Activated T-cell treated with anti-CD3 and anti-CD28 coated beads, Interleukin-2, amount 50 U/mL, for 1 hour (primary cell): ENCODE results near the gene ERBIN.
A peak's percentile ranks its signal among the peaks of the same experiment; 100 is the strongest.
"Not testable (repeated sequence)": the region's sequence is repeated elsewhere in the genome, so short reads cannot be mapped to it uniquely, and the experiment has no call there.

Source experiments
- DNase-seq: peaks from one replicate; pipeline ENCODE4 v3.0.0-alpha.2; 2020

ERBIN gene, protein sequence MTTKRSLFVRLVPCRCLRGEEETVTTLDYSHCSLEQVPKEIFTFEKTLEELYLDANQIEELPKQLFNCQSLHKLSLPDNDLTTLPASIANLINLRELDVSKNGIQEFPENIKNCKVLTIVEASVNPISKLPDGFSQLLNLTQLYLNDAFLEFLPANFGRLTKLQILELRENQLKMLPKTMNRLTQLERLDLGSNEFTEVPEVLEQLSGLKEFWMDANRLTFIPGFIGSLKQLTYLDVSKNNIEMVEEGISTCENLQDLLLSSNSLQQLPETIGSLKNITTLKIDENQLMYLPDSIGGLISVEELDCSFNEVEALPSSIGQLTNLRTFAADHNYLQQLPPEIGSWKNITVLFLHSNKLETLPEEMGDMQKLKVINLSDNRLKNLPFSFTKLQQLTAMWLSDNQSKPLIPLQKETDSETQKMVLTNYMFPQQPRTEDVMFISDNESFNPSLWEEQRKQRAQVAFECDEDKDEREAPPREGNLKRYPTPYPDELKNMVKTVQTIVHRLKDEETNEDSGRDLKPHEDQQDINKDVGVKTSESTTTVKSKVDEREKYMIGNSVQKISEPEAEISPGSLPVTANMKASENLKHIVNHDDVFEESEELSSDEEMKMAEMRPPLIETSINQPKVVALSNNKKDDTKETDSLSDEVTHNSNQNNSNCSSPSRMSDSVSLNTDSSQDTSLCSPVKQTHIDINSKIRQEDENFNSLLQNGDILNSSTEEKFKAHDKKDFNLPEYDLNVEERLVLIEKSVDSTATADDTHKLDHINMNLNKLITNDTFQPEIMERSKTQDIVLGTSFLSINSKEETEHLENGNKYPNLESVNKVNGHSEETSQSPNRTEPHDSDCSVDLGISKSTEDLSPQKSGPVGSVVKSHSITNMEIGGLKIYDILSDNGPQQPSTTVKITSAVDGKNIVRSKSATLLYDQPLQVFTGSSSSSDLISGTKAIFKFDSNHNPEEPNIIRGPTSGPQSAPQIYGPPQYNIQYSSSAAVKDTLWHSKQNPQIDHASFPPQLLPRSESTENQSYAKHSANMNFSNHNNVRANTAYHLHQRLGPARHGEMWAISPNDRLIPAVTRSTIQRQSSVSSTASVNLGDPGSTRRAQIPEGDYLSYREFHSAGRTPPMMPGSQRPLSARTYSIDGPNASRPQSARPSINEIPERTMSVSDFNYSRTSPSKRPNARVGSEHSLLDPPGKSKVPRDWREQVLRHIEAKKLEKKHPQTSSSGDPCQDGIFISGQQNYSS (N-terminal part only)

GRCh38 chr5:65926276-65926783 lies at the start of gene ERBIN:
Gene ERBIN, plus strand, starts transcription at chr5:65926575. Its CDS starts 66,144 bp downstream, at chr5:65992719.
- DNase-seq: peak; percentile 72

DNA sequence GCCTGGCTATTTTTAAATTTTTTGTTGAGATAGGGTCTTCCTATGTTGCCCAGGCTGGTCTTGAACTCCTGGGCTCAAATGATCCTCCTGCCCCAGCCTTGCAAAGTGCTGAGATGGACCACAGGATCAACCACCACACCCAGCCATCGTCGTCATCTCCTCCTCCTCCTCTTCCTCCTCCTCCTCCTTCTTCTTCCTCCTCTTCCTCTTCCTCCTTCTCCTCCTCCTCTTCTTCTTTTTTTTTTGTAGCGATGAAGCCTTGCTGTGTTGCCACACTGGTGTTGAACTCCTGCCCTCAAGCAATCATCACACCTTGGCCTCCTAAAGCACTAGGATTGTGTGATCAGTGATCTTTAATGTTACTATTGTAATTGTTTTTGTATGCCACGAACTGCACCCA lies 49.4 kb upstream of the ERBIN start:
- no peak for DNase-seq

GRCh38 chr5:65879668-65880256 lies 46.6 kb upstream of the ERBIN start:
- DNase-seq: not testable (repeated sequence)

DNA sequence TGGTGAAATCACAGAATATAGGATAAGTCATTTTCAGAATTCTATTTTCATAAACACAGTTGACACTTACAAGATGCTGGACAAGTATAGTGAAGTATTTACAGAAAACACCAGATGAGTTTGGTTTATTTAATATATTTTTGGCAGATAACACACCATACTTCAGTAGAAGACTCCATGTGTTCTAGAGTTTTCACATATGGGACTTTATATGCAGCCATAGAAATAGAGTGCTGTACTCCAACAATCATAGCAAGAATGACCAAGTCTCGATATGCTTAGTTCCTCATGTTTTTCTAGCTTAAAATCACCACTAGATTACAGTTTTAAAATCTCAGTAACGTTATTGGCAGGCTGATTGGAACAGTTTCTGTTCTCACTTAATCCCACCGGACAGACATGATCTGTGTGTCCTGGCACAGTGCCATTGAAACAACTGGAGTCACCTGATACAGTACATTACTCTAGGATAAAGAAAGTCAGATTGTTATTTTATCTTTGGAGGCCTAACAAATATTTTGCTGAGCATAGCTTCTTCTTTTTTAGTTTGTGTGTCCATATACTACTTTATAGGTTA lies 45.8 kb upstream of the ERBIN start:
- no peak for DNase-seq

DNA sequence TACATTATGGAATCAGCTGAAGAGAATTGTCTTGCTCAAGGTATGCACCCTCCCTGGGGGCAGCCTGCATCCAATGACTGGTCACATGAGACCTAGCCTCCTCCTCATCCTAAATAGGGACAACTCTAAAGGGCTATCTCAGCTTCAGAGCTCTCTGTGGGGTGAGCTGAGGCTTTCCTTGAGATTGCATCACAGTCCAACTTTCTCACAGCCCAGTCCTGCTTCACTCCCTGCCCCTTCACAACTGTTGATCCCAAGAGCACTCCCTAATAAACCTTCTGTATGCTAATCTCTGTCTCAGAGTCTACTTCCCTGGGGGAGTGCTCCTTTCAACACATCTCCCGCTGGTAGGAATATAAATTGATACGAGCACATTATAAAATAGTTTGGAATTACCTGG lies 44.1 kb upstream of the ERBIN start:
- DNase-seq: no peak

DNA sequence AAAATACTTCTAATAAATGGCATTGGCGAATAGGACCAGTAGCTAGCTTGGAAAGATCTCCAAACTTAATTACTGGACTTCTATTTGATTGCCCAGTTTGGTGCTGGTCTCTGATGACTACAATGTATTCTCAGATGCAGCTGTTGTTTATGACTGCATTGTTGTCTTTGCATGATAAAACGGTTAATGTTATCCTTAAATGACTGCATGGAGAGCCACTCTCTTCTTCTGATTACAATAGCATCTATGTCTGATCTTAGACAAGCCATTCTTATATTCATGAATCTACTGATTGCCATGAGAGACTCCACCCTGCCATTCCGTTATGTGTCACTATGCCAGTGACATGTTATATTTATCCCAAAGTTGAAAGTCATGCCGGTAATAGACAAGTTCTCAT lies 42.9 kb upstream of the ERBIN start:
- no peak for DNase-seq

GRCh38 chr5:65886387-65886786 lies 40.0 kb upstream of the ERBIN start:
- DNase-seq: no peak

DNA sequence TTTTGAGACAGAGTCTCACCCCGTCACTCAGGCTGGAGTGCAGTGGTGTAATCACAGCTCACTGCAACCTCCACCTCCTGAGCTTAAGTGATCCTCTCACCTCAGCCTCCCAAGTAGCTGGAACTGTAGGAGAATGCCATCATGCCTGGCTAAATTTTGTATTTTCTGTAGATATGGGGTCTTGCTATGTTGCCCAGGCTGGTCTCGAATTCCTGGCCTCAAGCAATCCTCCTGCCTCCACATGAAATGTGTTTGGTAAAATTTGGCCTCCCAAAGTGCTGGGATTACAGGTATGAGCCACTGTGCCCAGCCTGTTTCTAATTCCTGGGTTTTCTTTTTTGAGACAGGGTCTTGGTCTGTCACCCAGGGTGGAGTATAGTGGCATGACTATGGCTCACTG lies 34.4 kb upstream of the ERBIN start:
- DNase-seq: not testable (repeated sequence)

- no peak for DNase-seq
Observed at GRCh38 chr5:65892801-65893200, 33.6 kb upstream of the ERBIN start.

GRCh38 chr5:65893749-65894430 lies 32.5 kb upstream of the ERBIN start:
- DNase-seq: no peak

DNA sequence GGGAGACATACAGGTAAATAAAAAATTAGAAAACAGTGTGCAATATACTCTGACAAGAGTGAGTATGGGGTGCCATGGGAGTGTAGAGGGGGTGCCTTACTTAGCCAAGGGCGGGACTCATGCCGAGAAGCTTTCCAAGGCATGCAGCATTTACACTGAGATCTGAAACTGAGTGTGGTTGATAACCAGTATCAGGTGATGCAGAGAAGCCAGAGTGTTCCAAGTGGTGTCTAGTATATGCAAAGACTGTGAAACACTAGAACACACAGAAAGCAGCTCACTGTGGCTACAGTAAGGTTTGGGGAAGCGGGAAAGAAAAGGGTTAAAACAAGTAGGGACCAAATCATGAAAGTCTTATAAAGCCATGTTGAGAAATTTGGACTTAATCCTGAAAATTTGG lies 30.5 kb upstream of the ERBIN start:
- DNase-seq: no peak

GRCh38 chr5:65900746-65901145 lies 25.6 kb upstream of the ERBIN start:
- no peak for DNase-seq

DNA sequence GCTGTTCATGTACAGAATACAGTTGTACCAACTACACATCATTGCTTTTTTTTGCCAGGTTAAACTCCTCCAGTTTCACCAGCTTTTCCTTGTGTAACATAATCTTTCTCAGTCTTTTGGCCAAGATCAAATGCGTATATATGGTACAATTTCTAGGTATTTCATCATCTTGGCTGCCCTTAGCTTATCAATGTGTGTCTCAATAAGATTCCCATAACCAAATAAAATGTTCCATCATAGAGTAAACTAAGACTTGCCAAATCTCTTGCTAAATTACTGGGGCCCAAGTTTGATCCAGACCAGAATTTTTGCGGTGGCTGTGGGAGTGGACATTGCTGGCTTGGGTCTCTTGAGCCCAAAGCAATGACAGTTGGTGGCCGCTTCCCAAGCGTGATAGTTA lies 24.3 kb upstream of the ERBIN start:
- no peak for DNase-seq

DNA sequence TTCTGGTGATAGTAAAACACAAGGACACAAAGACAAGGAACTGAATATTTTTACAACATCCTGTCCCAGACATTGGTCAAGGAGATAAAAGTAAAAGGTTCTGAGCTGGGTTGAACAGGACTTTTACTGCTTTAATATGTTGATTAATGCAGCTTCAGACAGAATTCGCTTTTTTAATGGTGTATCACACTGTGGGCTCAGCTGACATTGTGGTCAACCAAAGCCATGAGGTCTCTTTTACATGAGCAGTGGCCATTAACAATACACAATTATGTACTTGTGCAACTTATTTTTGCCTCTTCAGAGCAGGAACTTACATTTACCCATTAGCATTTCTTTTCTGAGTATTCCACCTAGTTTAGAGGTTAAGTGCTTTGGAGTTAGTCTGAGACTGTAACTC lies 22.8 kb upstream of the ERBIN start:
- DNase-seq: no peak

DNA sequence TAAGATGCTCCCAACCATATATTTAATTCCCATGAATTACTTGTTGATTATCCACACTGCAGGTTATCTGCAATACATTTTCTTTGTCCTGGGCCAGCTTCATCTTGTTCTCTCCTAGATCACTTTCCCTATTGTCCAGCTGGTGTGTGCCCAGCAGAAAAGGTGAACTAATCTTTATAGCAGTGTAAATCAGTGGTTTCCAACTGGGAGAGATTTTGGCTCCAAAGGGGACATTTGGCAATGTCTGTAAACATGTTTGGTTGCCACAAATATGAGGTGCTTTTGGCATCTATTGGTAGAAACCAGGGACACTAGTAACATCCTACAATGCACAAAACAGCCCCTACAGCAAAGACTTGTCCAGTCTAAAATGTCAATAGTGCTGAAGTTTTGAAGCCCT lies 20.1 kb upstream of the ERBIN start:
- DNase-seq: no peak

DNA sequence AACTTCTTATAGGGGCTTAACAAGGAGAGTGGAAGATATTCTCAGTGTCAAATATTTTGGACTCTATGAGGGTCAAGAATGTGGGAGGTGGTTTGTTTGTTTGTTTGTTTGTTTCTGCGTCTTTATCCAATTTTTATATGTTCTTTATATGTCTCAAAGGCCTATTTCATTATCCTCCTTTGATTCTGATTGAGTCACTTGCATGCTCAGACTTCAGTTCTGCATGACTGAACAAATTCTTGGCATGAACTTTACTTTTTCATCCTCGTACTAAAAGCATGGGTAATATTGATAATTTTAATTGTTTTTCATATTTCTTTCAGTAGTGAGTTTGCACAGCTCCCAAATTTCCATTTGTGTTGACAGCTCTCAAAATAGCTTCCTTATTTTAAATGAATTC lies 19.2 kb upstream of the ERBIN start:
- no peak for DNase-seq

DNA sequence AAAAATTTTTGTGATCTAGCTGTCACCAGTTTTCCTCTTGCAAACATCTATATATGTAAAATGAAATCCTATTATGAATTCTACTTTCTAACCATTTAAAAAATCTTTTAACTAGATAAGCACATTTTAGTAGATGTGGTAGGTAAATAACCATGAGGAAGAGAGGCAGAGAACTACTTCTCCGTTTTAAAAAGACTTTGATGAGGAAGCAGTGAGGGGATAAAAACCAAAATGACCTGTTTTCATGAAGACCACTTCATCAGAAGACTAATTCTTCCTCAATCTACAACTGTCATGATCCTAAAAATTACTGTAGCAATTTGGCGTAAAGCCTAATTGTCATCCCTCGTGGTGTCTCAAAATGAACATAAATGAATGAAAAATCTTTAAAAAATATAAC lies 15.7 kb upstream of the ERBIN start:
- no peak for DNase-seq

GRCh38 chr5:65912311-65912710 lies 14.1 kb upstream of the ERBIN start:
- DNase-seq: no peak

GRCh38 chr5:65913519-65913918 lies 12.9 kb upstream of the ERBIN start:
- no peak for DNase-seq

GRCh38 chr5:65914641-65915196 lies 11.7 kb upstream of the ERBIN start:
- no peak for DNase-seq

GRCh38 chr5:65915661-65916060 lies 10.7 kb upstream of the ERBIN start:
- DNase-seq: not testable (repeated sequence)
